Measurements from ENCODE around the gene DOCK3.

DNA sequence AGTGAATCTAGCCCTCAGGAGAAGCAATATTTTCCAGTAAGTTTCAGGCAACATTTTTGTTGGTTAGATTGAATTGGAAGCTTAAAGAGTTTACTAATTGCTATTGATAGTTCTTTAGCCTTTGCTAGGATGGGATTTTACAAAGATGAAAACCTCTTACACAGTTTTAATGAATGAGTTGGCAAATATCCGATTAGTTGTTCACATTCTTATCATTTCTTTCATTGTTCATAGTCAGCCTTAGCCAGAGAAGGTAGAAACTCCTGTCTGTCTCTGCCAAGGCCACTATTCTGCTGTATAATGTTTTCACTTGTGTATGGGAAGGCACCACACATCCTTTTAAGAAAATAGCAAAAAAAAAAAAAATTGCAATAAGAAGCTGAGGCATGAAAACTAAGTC is 488.3 kb downstream of the DOCK3 start:
- TF ChIP-seq PPARA (CRISPR knock-in tag; IDR thresholded peaks at IDR 0.05; ENCODE audit: borderline replicate concordance): no peak
- no peak for TF ChIP-seq GLIS3 (CRISPR knock-in tag; IDR thresholded peaks at IDR 0.05)
- TF ChIP-seq, protein P1, sequence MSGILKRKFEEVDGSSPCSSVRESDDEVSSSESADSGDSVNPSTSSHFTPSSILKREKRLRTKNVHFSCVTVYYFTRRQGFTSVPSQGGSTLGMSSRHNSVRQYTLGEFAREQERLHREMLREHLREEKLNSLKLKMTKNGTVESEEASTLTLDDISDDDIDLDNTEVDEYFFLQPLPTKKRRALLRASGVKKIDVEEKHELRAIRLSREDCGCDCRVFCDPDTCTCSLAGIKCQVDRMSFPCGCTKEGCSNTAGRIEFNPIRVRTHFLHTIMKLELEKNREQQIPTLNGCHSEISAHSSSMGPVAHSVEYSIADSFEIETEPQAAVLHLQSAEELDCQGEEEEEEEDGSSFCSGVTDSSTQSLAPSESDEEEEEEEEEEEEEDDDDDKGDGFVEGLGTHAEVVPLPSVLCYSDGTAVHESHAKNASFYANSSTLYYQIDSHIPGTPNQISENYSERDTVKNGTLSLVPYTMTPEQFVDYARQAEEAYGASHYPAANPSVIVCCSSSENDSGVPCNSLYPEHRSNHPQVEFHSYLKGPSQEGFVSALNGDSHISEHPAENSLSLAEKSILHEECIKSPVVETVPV (CRISPR knock-in tag; IDR thresholded peaks at IDR 0.05): no peak
- TF ChIP-seq, protein P2, sequence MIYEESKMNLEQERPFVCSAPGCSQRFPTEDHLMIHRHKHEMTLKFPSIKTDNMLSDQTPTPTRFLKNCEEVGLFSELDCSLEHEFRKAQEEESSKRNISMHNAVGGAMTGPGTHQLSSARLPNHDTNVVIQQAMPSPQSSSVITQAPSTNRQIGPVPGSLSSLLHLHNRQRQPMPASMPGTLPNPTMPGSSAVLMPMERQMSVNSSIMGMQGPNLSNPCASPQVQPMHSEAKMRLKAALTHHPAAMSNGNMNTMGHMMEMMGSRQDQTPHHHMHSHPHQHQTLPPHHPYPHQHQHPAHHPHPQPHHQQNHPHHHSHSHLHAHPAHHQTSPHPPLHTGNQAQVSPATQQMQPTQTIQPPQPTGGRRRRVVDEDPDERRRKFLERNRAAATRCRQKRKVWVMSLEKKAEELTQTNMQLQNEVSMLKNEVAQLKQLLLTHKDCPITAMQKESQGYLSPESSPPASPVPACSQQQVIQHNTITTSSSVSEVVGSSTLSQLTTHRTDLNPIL (CRISPR knock-in tag; IDR thresholded peaks at IDR 0.05; ENCODE audit: low read depth): no peak
- no peak for TF ChIP-seq ZFP3 (CRISPR knock-in tag; IDR thresholded peaks at IDR 0.05)
- TF ChIP-seq RARB (CRISPR knock-in tag; IDR thresholded peaks at IDR 0.05): no peak
- TF ChIP-seq ISL1 (CRISPR knock-in tag; IDR thresholded peaks at IDR 0.05): no peak
- TF ChIP-seq TCF4 (CRISPR knock-in tag; IDR thresholded peaks at IDR 0.05; ENCODE audit: borderline replicate concordance): no peak
- TF ChIP-seq ZNF70 (CRISPR knock-in tag; IDR thresholded peaks at IDR 0.05): no peak
- no peak for TF ChIP-seq ZNF565 (CRISPR knock-in tag; conservative IDR thresholded peaks at IDR 0.05; ENCODE audit: low read depth)
- no peak for TF ChIP-seq ZFP30 (CRISPR knock-in tag; IDR thresholded peaks at IDR 0.05)
- TF ChIP-seq ZNF8 (CRISPR knock-in tag; IDR thresholded peaks at IDR 0.05): no peak
- TF ChIP-seq ESRRG (CRISPR knock-in tag; IDR thresholded peaks at IDR 0.05): no peak
